NCI-H1930 (cell line): Measurements from ENCODE around the gene SHMT2.
A peak's percentile ranks its signal among the peaks of the same experiment; 100 is the strongest.

Source experiments
- DNase-seq, 2 experiments: peaks; one replicate each; lab custom pipeline; 2025; lab: John Stamatoyannopoulos, UW

Gene SHMT2

GRCh38 chr12:57239587-57240065 is 10.1 kb downstream of the SHMT2 start:
- peak in 1 of 2 experiments; percentile 58 for DNase-seq

GRCh38 chr12:57240066-57240921 is 10.8 kb downstream of the SHMT2 start:
- DNase-seq, result peak; percentile 72 to 83

- DNase-seq, result peak in 1 of 2 experiments; percentile 29
Observed at GRCh38 chr12:57240926-57241401, 11.5 kb downstream of the SHMT2 start.

GRCh38 chr12:57241402-57242310 is 12.1 kb downstream of the SHMT2 start:
- no peak for DNase-seq

- no peak for DNase-seq
Observed at GRCh38 chr12:57242329-57242690, 12.8 kb downstream of the SHMT2 start.

GRCh38 chr12:57242691-57243454 is 13.4 kb downstream of the SHMT2 start:
- peak; percentile 84 to 93 for DNase-seq

GRCh38 chr12:57243521-57244311 is 14.2 kb downstream of the SHMT2 start:
- DNase-seq, result peak; percentile 55 to 87

GRCh38 chr12:57244312-57244696 is 14.8 kb downstream of the SHMT2 start:
- no peak for DNase-seq

GRCh38 chr12:57247041-57247440 is 17.5 kb downstream of the SHMT2 start:
- DNase-seq, result no peak

GRCh38 chr12:57248934-57249742 is 19.6 kb downstream of the SHMT2 start:
- DNase-seq, result no peak

- DNase-seq, result no peak
Observed at GRCh38 chr12:57250541-57250940, 21.0 kb downstream of the SHMT2 start.

GRCh38 chr12:57250956-57251355 is 21.4 kb downstream of the SHMT2 start, which contains the start of gene STAC3:
STAC3 (minus strand) TSS chr12:57251187; CDS start chr12:57249636, 1,551 bp downstream.
- no peak for DNase-seq

GRCh38 chr12:57254506-57255280 is 25.2 kb downstream of the SHMT2 start:
- no peak for DNase-seq

- DNase-seq, result no peak
Observed at GRCh38 chr12:57255916-57256315, 26.4 kb downstream of the SHMT2 start.

- DNase-seq, result no peak
Observed at GRCh38 chr12:57258977-57259970, 29.8 kb downstream of the SHMT2 start.

GRCh38 chr12:57260366-57260765 is 30.9 kb downstream of the SHMT2 start:
- DNase-seq, result no peak

GRCh38 chr12:57261428-57261865 is 31.9 kb downstream of the SHMT2 start:
- no peak for DNase-seq
